C4-2B (cell line): Measurements from ENCODE around the gene A4GALT.
"Not testable (repeated sequence)": the region's sequence is repeated elsewhere in the genome, so short reads cannot be mapped to it uniquely, and the experiment has no call there.

ENCODE experiments used
- H3K27ac ChIP-seq: fragments of 450-650 bp; 2 replicates; pipeline ENCODE4 v1.5.1; 2017
- CTCF ChIP-seq: fragments of 450-650 bp; conservative IDR thresholded peaks from 2 replicates; pipeline ENCODE4 v1.5.1; 2017; ENCODE audit warnings: mild to moderate bottlenecking
- ZFX ChIP-seq: fragments of 450-650 bp; IDR thresholded peaks from 2 replicates; pipeline ENCODE4 v1.6.1; 2017

A4GALT gene

GRCh38 chr22:42684462-42685195, 36.0 kb downstream of the A4GALT start:
- TF ChIP-seq ZFX (no peak), CTCF (no peak)

GRCh38 chr22:42683578-42684283, 36.9 kb downstream of the A4GALT start:
- TF ChIP-seq ZFX (no peak), CTCF (no peak)
- no peak overlapping the region for H3K27ac ChIP-seq

More at GRCh38 chr22:42684462-42685195, 36.0 kb downstream of the A4GALT start:
- no peak overlapping the region for H3K27ac ChIP-seq

- no peak for TF ChIP-seq CTCF
- no peak for TF ChIP-seq ZFX
- no peak overlapping the region; the same call in 1 of the 2 replicates for H3K27ac ChIP-seq
These were observed 38.4 kb downstream of the A4GALT start for GRCh38 chr22:42682113-42682851.

GRCh38 chr22:42680648-42681047, 40.0 kb downstream of the A4GALT start:
- TF ChIP-seq ZFX (no peak), CTCF (no peak)
- H3K27ac ChIP-seq = no peak overlapping the region

GRCh38 chr22:42679691-42680090, 41.0 kb downstream of the A4GALT start:
- TF ChIP-seq ZFX (no peak), CTCF (no peak)
- H3K27ac ChIP-seq = no peak overlapping the region

- TF ChIP-seq ZFX = no peak
- TF ChIP-seq CTCF = no peak
These were observed 41.8 kb downstream of the A4GALT start for GRCh38 chr22:42678894-42679293.

GRCh38 chr22:42677936-42678335, 42.7 kb downstream of the A4GALT start:
- H3K27ac ChIP-seq = not testable (repeated sequence)

More at GRCh38 chr22:42678894-42679293, 41.8 kb downstream of the A4GALT start:
- H3K27ac ChIP-seq = no peak overlapping the region
